ENCODE measurements around the gene GPBAR1.

The GPBAR1 gene

DNA sequence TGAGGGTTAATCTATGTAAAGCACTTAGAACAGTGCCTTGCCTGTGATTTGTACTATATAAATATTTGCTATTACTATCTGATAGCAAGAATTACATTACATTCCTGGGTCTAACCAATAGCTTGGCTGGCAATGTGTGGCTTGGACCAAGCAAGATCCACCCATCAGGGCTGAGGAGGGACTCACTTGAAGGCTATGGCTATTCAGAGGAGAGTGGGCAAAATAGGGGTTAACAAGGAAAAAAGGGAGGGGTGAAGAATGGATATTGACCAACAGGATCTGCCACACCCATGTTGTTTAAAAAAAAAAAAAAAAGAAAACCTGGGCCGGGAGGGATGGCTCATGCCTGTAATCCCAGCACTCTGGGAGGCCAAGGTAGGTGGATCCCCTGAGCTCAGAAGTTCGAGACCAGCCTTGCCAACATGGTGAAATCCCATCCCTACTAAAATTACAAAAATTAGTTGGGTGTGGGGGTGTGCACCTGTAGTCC, 51.5 kb downstream of the GPBAR1 start:
- H3K4me3 ChIP-seq (ENCODE audit: low read length): no peak overlapping the region
- H3K9ac ChIP-seq (ENCODE audit: low read length): no peak overlapping the region
- H3K4me1 ChIP-seq (ENCODE audit: control insufficient read depth, insufficient read depth, low read length): peaks cover 39% of the 10 kb centered on the region
- H3K27me3 ChIP-seq (ENCODE audit: control insufficient read depth, insufficient read depth, low read length): no peaks in the 10 kb centered on the region
- H3K9me3 ChIP-seq (ENCODE audit: control insufficient read depth, low read length): no peaks in the 10 kb centered on the region
- H3K36me3 ChIP-seq (ENCODE audit: control insufficient read depth, insufficient read depth, low read length): no peaks in the 10 kb centered on the region

DNA sequence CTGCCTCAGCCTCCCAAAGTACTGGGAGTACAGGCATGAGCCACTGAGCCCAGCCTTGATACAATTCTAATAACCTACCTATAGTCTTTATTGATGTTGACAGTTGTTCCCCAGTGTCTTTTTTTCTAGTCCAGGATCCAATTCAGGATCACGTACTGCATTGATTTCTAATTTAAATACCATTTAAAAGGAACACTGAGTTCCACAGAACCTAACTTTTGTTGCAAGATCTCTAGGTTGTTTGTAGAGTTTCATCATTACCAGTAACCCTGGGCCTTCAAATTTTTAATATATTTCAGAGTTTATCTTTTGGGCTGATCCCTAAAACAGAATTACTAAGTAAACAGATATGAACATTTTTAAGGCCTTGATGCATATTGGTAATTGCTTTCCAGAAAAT, 52.5 kb downstream of the GPBAR1 start:
- Histone ChIP-seq H3K27me3 (ENCODE audit: control insufficient read depth, insufficient read depth, low read length) (no peaks in the 10 kb centered on the region), H3K4me3 (ENCODE audit: low read length) (no peak overlapping the region), H3K9me3 (ENCODE audit: control insufficient read depth, low read length) (no peaks in the 10 kb centered on the region), H3K36me3 (ENCODE audit: control insufficient read depth, insufficient read depth, low read length) (no peaks in the 10 kb centered on the region), H3K4me1 (ENCODE audit: control insufficient read depth, insufficient read depth, low read length) (peaks cover 35% of the 10 kb centered on the region), H3K9ac (ENCODE audit: low read length) (no peak overlapping the region)

Data from mucosa of stomach (tissue), 1 donor.